Thyroid gland (tissue), 4 donors: Measurements from ENCODE around the gene CYSTM1. TPM values are rescaled to one million over a fixed set of nuclear protein-coding genes. Genes with fewer than 3 reads are reported as not detected.

Experiments used
- DNase-seq, 2 donors: peaks; one replicate each; pipeline ENCODE4 v3.0.0-alpha.2; 2019
- H3K27ac ChIP-seq, 3 donors: fragments of 200-600 bp; sonication (generic); 1 replicate in 2 of 3; 2 replicates in 1 of 3; pipeline ENCODE4 v1.5.1; 2016 to 2019; ENCODE audit warnings: mild to moderate bottlenecking in 1 of 3, moderate library complexity in 1 of 3
- H3K27me3 ChIP-seq: fragments of 200-600 bp; sonication (generic); one replicate; pipeline ENCODE4 v1.5.1; 2019
- H3K36me3 ChIP-seq, 2 donors: fragments of 200-600 bp; sonication (generic); one replicate each; pipeline ENCODE4 v1.5.1; 2016 to 2019
- H3K4me1 ChIP-seq, 2 donors: fragments of 200-600 bp; sonication (generic); one replicate each; pipeline ENCODE4 v1.5.1; 2017 to 2019
- H3K4me3 ChIP-seq, 3 donors: fragments of 200-600 bp; sonication (generic); replicated peaks in 1 of 3; 1 replicate in 2 of 3; 2 replicates in 1 of 3; pipeline ENCODE4 v1.5.1; 2016; ENCODE audit warnings: mild to moderate bottlenecking in 1 of 3
- H3K9me3 ChIP-seq: fragments of 200-600 bp; sonication (generic); one replicate; pipeline ENCODE4 v1.5.1; 2017
- POLR2A ChIP-seq, 2 donors: fragments of 450-650 bp; IDR thresholded peaks; one replicate each; pipeline ENCODE4 v1.6.1; 2017; ENCODE audit warnings: antibody characterized with exemption in 2 of 2, mild to moderate bottlenecking in 2 of 2, moderate library complexity in 1 of 2
- WGBS, 2 donors: methylation state at CpG; one replicate each; pipeline ENCODE4 v1.1.5; 2017; 5-methylcytosine and 5-hydroxymethylcytosine counted together
- intact Hi-C: fragments of 100-400 bp; cut with DNase I; formaldehyde crosslinking; loops from one replicate; pipeline ENCODE4 v1.15.1; 2023
- total RNA-seq, 4 donors: library from RNA; depleted of rRNA; stranded (reverse); fragments of >200 nt; gene quantifications; one replicate each; pipeline ENCODE4 v1.2.3, GENCODE V29; 2016
- TF ChIP-seq, protein P1 (sequence below), 6 experiments: fragments of 200-600 bp in 3 of 6; fragments of 450-650 bp in 3 of 6; sonication (generic) in 3 of 6; IDR thresholded peaks; one replicate each; pipeline ENCODE4 v1.5.1; 2016 to 2019; ENCODE audit warnings: antibody characterized with exemption in 6 of 6, mild to moderate bottlenecking in 2 of 6, inconsistent platforms in 1 of 6, moderate library complexity in 1 of 6

CYSTM1 gene
- total RNA-seq, 4 donors from 2014 or later = 55.4 to 238 (median 112) TPM

DNA sequence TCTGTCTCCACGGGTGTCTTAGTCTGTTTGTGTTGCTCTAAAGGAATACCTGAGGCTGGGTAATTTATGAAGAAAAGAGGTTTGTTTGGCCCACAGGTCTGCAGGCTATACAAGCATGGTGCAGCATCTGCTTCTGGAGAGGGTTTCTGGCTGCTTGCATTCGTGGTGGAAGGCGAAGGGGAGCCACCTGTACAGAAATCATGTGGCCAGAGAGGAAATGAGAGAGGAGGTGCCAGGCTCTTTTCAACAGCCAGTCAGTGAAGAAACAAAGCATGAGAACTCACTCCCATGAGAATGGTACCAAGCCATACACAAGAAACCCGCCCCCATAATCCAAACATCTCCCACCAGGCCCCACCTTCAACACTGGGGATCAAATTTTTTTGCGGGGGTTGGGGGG is 74.5 kb downstream of the CYSTM1 start:
- 87 to 89% methylated on average over 5 of the region's 5 CpGs for WGBS, 2 donors
- no peaks in the 10 kb centered on the region for H3K36me3 ChIP-seq
- no peak for DNase-seq
- peak overlapping the region in 1 of 3 donors; percentile 19 for H3K27ac ChIP-seq
- H3K4me1 ChIP-seq = peaks cover 21 to 62% of the 10 kb centered on the region in 2 donors
- intact Hi-C loops = loop anchor here (5.0 to 10.0 kb wide), 2 partner anchors 38 to 445 kb away; partner anchors contain the start of genes HARS1 and HARS2
- no peaks in the 10 kb centered on the region for H3K9me3 ChIP-seq
- H3K4me3 ChIP-seq = no peak overlapping the region
- TF ChIP-seq, protein P1, sequence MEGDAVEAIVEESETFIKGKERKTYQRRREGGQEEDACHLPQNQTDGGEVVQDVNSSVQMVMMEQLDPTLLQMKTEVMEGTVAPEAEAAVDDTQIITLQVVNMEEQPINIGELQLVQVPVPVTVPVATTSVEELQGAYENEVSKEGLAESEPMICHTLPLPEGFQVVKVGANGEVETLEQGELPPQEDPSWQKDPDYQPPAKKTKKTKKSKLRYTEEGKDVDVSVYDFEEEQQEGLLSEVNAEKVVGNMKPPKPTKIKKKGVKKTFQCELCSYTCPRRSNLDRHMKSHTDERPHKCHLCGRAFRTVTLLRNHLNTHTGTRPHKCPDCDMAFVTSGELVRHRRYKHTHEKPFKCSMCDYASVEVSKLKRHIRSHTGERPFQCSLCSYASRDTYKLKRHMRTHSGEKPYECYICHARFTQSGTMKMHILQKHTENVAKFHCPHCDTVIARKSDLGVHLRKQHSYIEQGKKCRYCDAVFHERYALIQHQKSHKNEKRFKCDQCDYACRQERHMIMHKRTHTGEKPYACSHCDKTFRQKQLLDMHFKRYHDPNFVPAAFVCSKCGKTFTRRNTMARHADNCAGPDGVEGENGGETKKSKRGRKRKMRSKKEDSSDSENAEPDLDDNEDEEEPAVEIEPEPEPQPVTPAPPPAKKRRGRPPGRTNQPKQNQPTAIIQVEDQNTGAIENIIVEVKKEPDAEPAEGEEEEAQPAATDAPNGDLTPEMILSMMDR (IDR thresholded peaks at IDR 0.05) = no peak
- TF ChIP-seq POLR2A (IDR thresholded peaks at IDR 0.05) = no peak
- no peaks in the 10 kb centered on the region for H3K27me3 ChIP-seq

- Histone ChIP-seq H3K4me1 (peaks cover 25 to 63% of the 10 kb centered on the region in 2 donors), H3K27ac (peak overlapping the region in 2 of 3 donors; percentile 19 to 34), H3K4me3 (no peak overlapping the region), H3K36me3 (no peaks in the 10 kb centered on the region), H3K27me3 (no peaks in the 10 kb centered on the region), H3K9me3 (no peaks in the 10 kb centered on the region)
- DNase-seq = no peak
- WGBS, 2 donors = 80 to 84% methylated on average over 6 of the region's 6 CpGs
- TF ChIP-seq, protein P1 (IDR thresholded peaks at IDR 0.05) = no peak
- no peak for TF ChIP-seq POLR2A (IDR thresholded peaks at IDR 0.05)
- intact Hi-C loops = no loop called here
These were observed 75.4 kb downstream of the CYSTM1 start for GRCh38 chr5:140250386-140250785.

DNA sequence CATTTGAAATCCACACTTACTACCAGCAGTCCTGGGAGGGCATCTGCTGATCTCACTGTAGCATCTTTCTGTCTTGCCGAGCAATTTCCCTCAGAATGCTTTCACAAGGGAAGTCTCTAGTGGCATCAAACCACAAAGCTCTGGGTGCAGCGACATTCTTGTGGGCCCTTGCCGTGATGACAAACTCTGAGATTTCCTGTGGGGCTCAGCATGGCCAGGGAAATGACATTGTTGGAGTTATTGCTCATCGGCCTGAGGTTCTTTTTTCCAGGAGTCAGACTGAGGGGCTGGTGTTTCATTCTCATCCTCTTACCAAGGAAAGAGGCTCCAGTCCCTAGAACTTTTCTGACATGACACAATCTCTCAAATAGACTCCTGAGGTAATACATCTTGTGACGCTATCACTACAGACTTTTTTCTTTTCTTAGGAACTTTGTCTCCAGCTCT is 76.6 kb downstream of the CYSTM1 start:
- DNase-seq = no peak

GRCh38 chr5:140252470-140253126 is 77.6 kb downstream of the CYSTM1 start:
- Histone ChIP-seq H3K9me3 (no peaks in the 10 kb centered on the region), H3K4me1 (peaks cover 30 to 62% of the 10 kb centered on the region in 2 donors), H3K27ac (peak overlapping the region in 2 of 3 donors; percentile 9 to 41), H3K4me3 (no peak overlapping the region), H3K36me3 (no peaks in the 10 kb centered on the region), H3K27me3 (no peaks in the 10 kb centered on the region)
- intact Hi-C loops = no loop called here
- WGBS, 2 donors = 56 to 72% methylated on average over 10 of the region's 10 CpGs
- DNase-seq = peak; percentile 49 to 56
- no peak for TF ChIP-seq POLR2A (IDR thresholded peaks at IDR 0.05)
- TF ChIP-seq, protein P1 (IDR thresholded peaks at IDR 0.05) = no peak

More for the DNA sequence above, 76.6 kb downstream of the CYSTM1 start:
- H3K27ac ChIP-seq = peak overlapping the region in 1 of 3 donors; percentile 41
- no peaks in the 10 kb centered on the region for H3K9me3 ChIP-seq
- peaks cover 30 to 65% of the 10 kb centered on the region in 2 donors for H3K4me1 ChIP-seq
- intact Hi-C loops = no loop called here
- no peak for TF ChIP-seq POLR2A (IDR thresholded peaks at IDR 0.05)
- TF ChIP-seq, protein P1 (IDR thresholded peaks at IDR 0.05) = no peak
- H3K36me3 ChIP-seq = no peaks in the 10 kb centered on the region
- H3K4me3 ChIP-seq = no peak overlapping the region
- WGBS, 2 donors = 67 to 69% methylated on average over 5 of the region's 5 CpGs
- no peaks in the 10 kb centered on the region for H3K27me3 ChIP-seq

DNA sequence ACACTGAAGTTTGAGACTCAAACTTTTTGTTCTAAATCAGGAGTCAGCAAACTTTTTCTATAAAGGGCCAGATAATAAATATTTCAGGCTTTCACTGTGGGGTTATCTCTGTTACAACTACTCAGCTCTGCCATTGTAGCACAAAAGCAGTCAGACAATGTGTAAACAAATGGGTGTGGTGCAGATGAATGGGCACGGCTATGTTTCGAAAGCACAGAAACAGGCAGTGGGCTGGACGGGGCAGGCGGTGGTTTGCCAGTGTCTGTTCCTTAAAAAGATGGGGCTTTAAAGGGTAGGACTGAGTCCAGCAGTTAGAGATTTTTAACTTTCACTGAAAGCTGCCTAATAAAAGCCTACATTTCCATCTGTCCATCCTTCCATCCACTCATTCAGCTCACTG is 79.0 kb downstream of the CYSTM1 start:
- intact Hi-C loops = no loop called here
- no peak for TF ChIP-seq POLR2A (IDR thresholded peaks at IDR 0.05)
- TF ChIP-seq, protein P1 (IDR thresholded peaks at IDR 0.05) = no peak
- no peak for DNase-seq
- WGBS, 2 donors = 71 to 72% methylated on average over 4 of the region's 4 CpGs
- Histone ChIP-seq H3K27me3 (no peaks in the 10 kb centered on the region), H3K36me3 (no peaks in the 10 kb centered on the region), H3K4me1 (peaks cover 30 to 66% of the 10 kb centered on the region in 2 donors), H3K4me3 (no peak overlapping the region), H3K27ac (no peak overlapping the region), H3K9me3 (no peaks in the 10 kb centered on the region)
